Smooth muscle cell of the coronary artery (primary cell): ENCODE data around the gene PALM2AKAP2. TPM values are rescaled to one million over a fixed set of nuclear protein-coding genes. Genes with fewer than 3 reads are reported as not detected.

Experiments used
- total RNA-seq: library from RNA; depleted of rRNA; stranded (reverse); fragments of >200 nt; gene quantifications from 2 replicates; pipeline ENCODE4 v1.2.3, GENCODE V29; 2014; ENCODE audit warnings: low replicate concordance

Gene PALM2AKAP2
- total RNA-seq: 10.6 and 18.8 TPM in 2 replicates

DNA sequence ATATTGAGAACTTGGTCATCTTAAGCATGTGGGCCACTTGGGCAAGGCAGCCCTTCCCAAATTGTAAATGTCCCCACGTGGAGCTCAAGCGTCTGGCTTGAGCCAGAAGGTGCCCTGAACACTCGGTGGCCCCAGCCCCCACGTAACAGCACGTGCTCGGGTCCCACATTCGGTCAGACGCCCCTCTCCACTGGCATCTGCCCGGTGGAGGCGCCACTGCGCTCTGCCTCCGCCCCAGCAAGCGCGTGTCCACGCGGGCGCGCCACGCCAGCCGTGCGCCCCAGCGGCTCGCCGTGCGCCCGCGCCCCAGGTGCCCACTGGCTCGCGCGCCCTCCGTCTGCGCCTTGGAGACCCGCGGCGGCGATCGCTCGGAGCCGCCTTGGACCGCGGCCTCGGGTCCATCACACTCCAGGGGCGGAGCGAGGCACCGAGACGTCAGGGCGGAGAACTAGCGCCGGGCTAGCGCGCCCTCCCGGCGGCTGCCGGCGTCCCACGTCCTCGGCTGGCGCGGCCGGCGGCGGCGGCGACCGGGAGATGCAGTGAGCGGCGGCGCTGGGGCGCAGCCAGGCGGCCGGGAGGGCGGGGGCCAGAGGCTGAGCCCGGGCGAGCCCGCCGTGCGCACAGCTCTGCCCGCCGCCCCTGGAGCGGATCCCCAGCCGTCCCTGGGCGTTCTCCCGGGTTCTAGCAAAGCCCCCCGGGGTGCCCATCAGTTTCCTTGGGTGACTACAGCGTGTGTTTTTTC lies at the start of gene PALM2AKAP2:
TSS of gene PALM2AKAP2 (plus strand) at position 488 of the 742 bp plus-strand sequence. CDS start 291 bp downstream, outside the sequence.

